A673 (cell line): ENCODE results near the gene EGR2. TPM values are rescaled to one million over a fixed set of nuclear protein-coding genes. Genes with fewer than 3 reads are reported as not detected.

ENCODE experiments used
- BruUV-seq: library from RNA; stranded (reverse); fragments of 400-500 nt; replicated peaks from 2 replicates; lab custom pipeline; 2021; lab: Mats Ljungman, UMichigan
- CTCF ChIA-PET: fragments of 300-600 bp; sonication (Branson Sonifier 250); formaldehyde crosslinking; loops from one replicate; lab custom pipeline; 2022; ENCODE audit warnings: antibody characterized with exemption; lab: Charles Lee
- POLR2A ChIA-PET: fragments of 300-600 bp; sonication (Branson Sonifier 250); formaldehyde crosslinking; loops from one replicate; lab custom pipeline; 2022; ENCODE audit warnings: antibody characterized with exemption; ENCODE audit not compliant: low non-redundant PET; lab: Charles Lee
- DNase-seq: peaks from one replicate; pipeline ENCODE4 v3.0.0-alpha.2; 2015; ENCODE audit warnings: low spot score
- H3K27ac ChIP-seq: fragments of 200-600 bp; sonication (generic); 2 replicates; pipeline ENCODE4 v1.5.1; 2016; ENCODE audit warnings: mixed run types, low read depth, mild to moderate bottlenecking, mixed read lengths, antibody characterized with exemption, low read length; ENCODE audit not compliant: poor library complexity, severe bottlenecking
- H3K27me3 ChIP-seq: fragments of 200-600 bp; sonication (generic); replicated peaks from 2 replicates; pipeline ENCODE4 v1.6.1; 2017; ENCODE audit warnings: mixed run types, low read depth, mild to moderate bottlenecking, mixed read lengths, antibody characterized with exemption, low read length; ENCODE audit not compliant: insufficient read depth, poor library complexity
- H3K36me3 ChIP-seq: fragments of 200-600 bp; sonication (generic); 2 replicates; pipeline ENCODE4 v1.6.1; 2016; ENCODE audit warnings: mixed run types, mild to moderate bottlenecking, mixed read lengths, antibody characterized with exemption, low read length; ENCODE audit not compliant: insufficient read depth, poor library complexity, severe bottlenecking
- H3K4me1 ChIP-seq: fragments of 200-600 bp; sonication (generic); 2 replicates; pipeline ENCODE4 v1.6.1; 2017; ENCODE audit warnings: mixed run types, mild to moderate bottlenecking, mixed read lengths, antibody characterized with exemption, low read length; ENCODE audit not compliant: insufficient read depth, poor library complexity, severe bottlenecking
- H3K4me3 ChIP-seq: fragments of 200-600 bp; sonication (generic); 2 replicates; pipeline ENCODE4 v1.5.1; 2016; ENCODE audit warnings: low read depth, mixed run types, mild to moderate bottlenecking, mixed read lengths, low read length; ENCODE audit not compliant: poor library complexity, severe bottlenecking
- H3K9me3 ChIP-seq: fragments of 200-600 bp; sonication (generic); 2 replicates; pipeline ENCODE4 v1.6.1; 2016; ENCODE audit warnings: mixed run types, low read depth, mild to moderate bottlenecking, mixed read lengths, antibody characterized with exemption, low read length; ENCODE audit not compliant: poor library complexity, severe bottlenecking
- CTCF ChIP-seq: fragments of 300-800, 200-600 bp; sonication (generic); conservative IDR thresholded peaks from 2 replicates; pipeline ENCODE4 v1.5.1; 2017; ENCODE audit warnings: low read depth, mild to moderate bottlenecking, antibody characterized with exemption, low read length, moderate library complexity, mixed read lengths
- EZH2 ChIP-seq: fragments of 200-600 bp; sonication (generic); IDR thresholded peaks from 2 replicates; pipeline ENCODE4 v1.6.1; 2017; ENCODE audit warnings: borderline replicate concordance, low read depth, mild to moderate bottlenecking, mixed read lengths, antibody characterized with exemption, low read length; ENCODE audit not compliant: poor library complexity, severe bottlenecking
- intact Hi-C: fragments of 100-400 bp; cut with micrococcal nuclease; formaldehyde crosslinking; loops from one replicate; pipeline ENCODE4 v1.10.0; 2022; ENCODE audit not compliant: unreplicated experiment
- total RNA-seq: library from RNA; stranded (reverse); gene quantifications from 2 replicates; pipeline ENCODE4 v1.2.3, GENCODE V29; 2021

Gene EGR2
- total RNA-seq, 1 experiment from 2014 or later: 18.3 TPM

- POLR2A ChIA-PET: no interaction called here
- intact Hi-C loops: no loop called here
- Histone ChIP-seq H3K9me3 (peaks cover 7% of the 10 kb centered on the region), H3K36me3 (no peaks in the 10 kb centered on the region), H3K4me1 (no peaks in the 10 kb centered on the region), H3K4me3 (no peak overlapping the region), H3K27me3 (no peaks in the 10 kb centered on the region), H3K27ac (no peak overlapping the region)
- no peak for TF ChIP-seq CTCF
- no peak for TF ChIP-seq EZH2
- no TSS peak for BruUV-seq
- CTCF ChIA-PET: no interaction called here
- DNase-seq: no peak
Observed at GRCh38 chr10:62850646-62851045, 34.5 kb upstream of the EGR2 start.

- intact Hi-C loops: no loop called here
- CTCF ChIA-PET: no interaction called here
- POLR2A ChIA-PET: no interaction called here
- H3K27ac ChIP-seq: no peak overlapping the region
- BruUV-seq: no TSS peak
- no peaks in the 10 kb centered on the region for H3K27me3 ChIP-seq
- DNase-seq: no peak
- no peaks in the 10 kb centered on the region for H3K4me1 ChIP-seq
- peaks cover 7% of the 10 kb centered on the region for H3K9me3 ChIP-seq
- H3K36me3 ChIP-seq: no peaks in the 10 kb centered on the region
- no peak overlapping the region for H3K4me3 ChIP-seq
- TF ChIP-seq CTCF: no peak
- no peak for TF ChIP-seq EZH2
Observed at GRCh38 chr10:62847433-62847832, 31.3 kb upstream of the EGR2 start.

GRCh38 chr10:62844280-62845011, 28.3 kb upstream of the EGR2 start:
- intact Hi-C loops: no loop called here
- CTCF ChIA-PET: no interaction called here
- BruUV-seq: no TSS peak
- peaks cover 7% of the 10 kb centered on the region for H3K9me3 ChIP-seq
- no peaks in the 10 kb centered on the region for H3K4me1 ChIP-seq
- H3K36me3 ChIP-seq: no peaks in the 10 kb centered on the region
- no peaks in the 10 kb centered on the region for H3K27me3 ChIP-seq
- POLR2A ChIA-PET: no interaction called here
- TF ChIP-seq EZH2 (no peak), CTCF (no peak)
- no peak overlapping the region for H3K4me3 ChIP-seq
- no peak for DNase-seq
- H3K27ac ChIP-seq: no peak overlapping the region
